CD4-positive, alpha-beta T cell (primary cell): ENCODE results near the gene PLEKHA7. TPM values are rescaled to one million over a fixed set of nuclear protein-coding genes. Genes with fewer than 3 reads are reported as not detected.

Source experiments
- ATAC-seq: fragments of 200-7000 bp; cut with Tn5 transposase; one replicate; pipeline ENCODE4 v1.10.0; 2022; ENCODE audit warnings: mild to moderate bottlenecking; ENCODE audit not compliant: poor library complexity
- CTCF ChIA-PET: fragments of 350-600 bp; sonication (Branson Sonifier 250); formaldehyde crosslinking; loops from one replicate; lab custom pipeline; 2021; ENCODE audit warnings: antibody characterized with exemption, inconsistent platforms; lab: Charles Lee
- POLR2A ChIA-PET: fragments of 350-600 bp; sonication (Branson Sonifier 250); formaldehyde crosslinking; loops from one replicate; lab custom pipeline; 2021; ENCODE audit warnings: antibody characterized with exemption, inconsistent platforms; lab: Charles Lee
- DNase-seq, 14 experiments: peaks; one replicate each; pipeline ENCODE4 v3.0.0-alpha.2; 2013 to 2020; ENCODE audit warnings: mixed read lengths in 2 of 14
- H3K27ac ChIP-seq, 2 donors: one replicate each; pipeline versions ENCODE4 v1.5.1 to v1.7.0; 2013; ENCODE audit warnings: low read length in 2 of 2, low read depth in 1 of 2, mild to moderate bottlenecking in 1 of 2
- H3K27me3 ChIP-seq, 2 experiments: 1 replicate in 1 of 2; 2 replicates in 1 of 2; pipeline versions ENCODE4 v1.6.1 to v1.7.0; 2013; ENCODE audit warnings: low read length in 2 of 2, control low read depth in 1 of 2, mild to moderate bottlenecking in 1 of 2, moderate library complexity in 1 of 2; ENCODE audit not compliant: insufficient read depth in 2 of 2, control insufficient read depth in 1 of 2
- H3K36me3 ChIP-seq: one replicate; pipeline ENCODE4 v1.6.1; 2013; ENCODE audit warnings: low read length, control low read depth; ENCODE audit not compliant: insufficient read depth
- H3K4me1 ChIP-seq: one replicate; pipeline ENCODE4 v1.6.1; 2013; ENCODE audit warnings: low read length, control low read depth; ENCODE audit not compliant: insufficient read depth
- H3K4me3 ChIP-seq: one replicate; pipeline ENCODE4 v1.5.1; 2013; ENCODE audit warnings: mild to moderate bottlenecking, low read length, moderate library complexity
- H3K9me3 ChIP-seq, 2 experiments: 1 replicate in 1 of 2; 2 replicates in 1 of 2; pipeline versions ENCODE4 v1.6.1 to v1.7.0; 2013; ENCODE audit warnings: low read length in 2 of 2, mild to moderate bottlenecking in 2 of 2, control low read depth in 1 of 2, moderate library complexity in 1 of 2; ENCODE audit not compliant: control insufficient read depth in 1 of 2, insufficient read depth in 1 of 2
- H3K27ac Mint-ChIP-seq: one replicate; pipeline ENCODE4 v1.8.0; 2020; ENCODE audit warnings: mixed read lengths
- H3K27me3 Mint-ChIP-seq: one replicate; pipeline ENCODE4 v1.8.0; 2021; ENCODE audit warnings: mixed read lengths
- H3K36me3 Mint-ChIP-seq: one replicate; pipeline ENCODE4 v1.8.0; 2021; ENCODE audit warnings: low read depth, mixed read lengths
- H3K4me1 Mint-ChIP-seq: one replicate; pipeline ENCODE4 v1.8.0; 2021; ENCODE audit warnings: low read depth, mixed read lengths
- H3K4me3 Mint-ChIP-seq: one replicate; pipeline ENCODE4 v1.8.0; 2020; ENCODE audit warnings: mild to moderate bottlenecking, mixed read lengths
- H3K9me3 Mint-ChIP-seq: one replicate; pipeline ENCODE4 v1.8.0; 2020; ENCODE audit warnings: mixed read lengths
- CTCF ChIP-seq: fragments of 200-600 bp; IDR thresholded peaks from one replicate; pipeline ENCODE4 v1.8.0; 2022; ENCODE audit warnings: antibody characterized with exemption, mild to moderate bottlenecking
- intact Hi-C, 2 experiments: fragments of 100-400 bp; cut with DNase I in 1 of 2; cut with micrococcal nuclease in 1 of 2; formaldehyde crosslinking; loops; one replicate each; pipeline versions ENCODE4 v1.15.1 to v1.9.0; 2023 to 2025; cut with DNase I, micrococcal nuclease
- total RNA-seq, 174 experiments: library from RNA in 2 of 174; stranded (reverse) in 2 of 174; gene quantifications; one replicate each; pipeline ENCODE4 v1.2.3 and lab custom pipeline; 2021 to 2026

PLEKHA7 gene
- total RNA-seq, 2 experiments from 2014 or later: 4.5 to 4.8 TPM

- no peaks in the 10 kb centered on the region for H3K9me3 Mint-ChIP-seq
- intact Hi-C loops: no loop called here
- no peaks in the 10 kb centered on the region for H3K36me3 ChIP-seq
- H3K9me3 ChIP-seq: no peaks in the 10 kb centered on the region
- peaks cover 6% of the 10 kb centered on the region for H3K36me3 Mint-ChIP-seq
- no peak for TF ChIP-seq CTCF
- H3K27ac ChIP-seq: no peak overlapping the region
- H3K4me1 ChIP-seq: no peaks in the 10 kb centered on the region
- ATAC-seq (no peak), DNase-seq (no peak)
- ChIA-PET CTCF (no interaction called here), POLR2A (interaction anchor here (0.8 kb wide), 1 partner anchor 13 kb away, joined by 4 read pairs; no protein-coding TSS in a partner anchor)
- H3K4me3 Mint-ChIP-seq: no peak overlapping the region
- H3K27me3 Mint-ChIP-seq: no peaks in the 10 kb centered on the region
- no peak overlapping the region for H3K27ac Mint-ChIP-seq
- H3K27me3 ChIP-seq: no peaks in the 10 kb centered on the region
- no peaks in the 10 kb centered on the region for H3K4me1 Mint-ChIP-seq
- H3K4me3 ChIP-seq: no peak overlapping the region
Measured at GRCh38 chr11:16857186-16857585, 157.0 kb downstream of the PLEKHA7 start.

- H3K4me1 Mint-ChIP-seq: no peaks in the 10 kb centered on the region
- Histone ChIP-seq H3K27ac (no peak overlapping the region), H3K4me3 (no peak overlapping the region), H3K4me1 (no peaks in the 10 kb centered on the region), H3K36me3 (no peaks in the 10 kb centered on the region), H3K27me3 (no peaks in the 10 kb centered on the region), H3K9me3 (no peaks in the 10 kb centered on the region)
- TF ChIP-seq CTCF: no peak
- intact Hi-C loops: no loop called here
- H3K9me3 Mint-ChIP-seq: no peaks in the 10 kb centered on the region
- ChIA-PET CTCF (no interaction called here), POLR2A (no interaction called here)
- ATAC-seq: no peak
- H3K27ac Mint-ChIP-seq: no peak overlapping the region
- no peak for DNase-seq
- no peaks in the 10 kb centered on the region for H3K27me3 Mint-ChIP-seq
- peaks cover 6% of the 10 kb centered on the region for H3K36me3 Mint-ChIP-seq
- no peak overlapping the region for H3K4me3 Mint-ChIP-seq
Measured at GRCh38 chr11:16856022-16856471, 158.2 kb downstream of the PLEKHA7 start.

- H3K9me3 Mint-ChIP-seq: no peaks in the 10 kb centered on the region
- peaks cover 14% of the 10 kb centered on the region for H3K36me3 Mint-ChIP-seq
- ChIA-PET POLR2A (no interaction called here), CTCF (no interaction called here)
- Histone ChIP-seq H3K27ac (no peak overlapping the region), H3K4me1 (no peaks in the 10 kb centered on the region), H3K36me3 (no peaks in the 10 kb centered on the region), H3K4me3 (no peak overlapping the region), H3K27me3 (no peaks in the 10 kb centered on the region), H3K9me3 (no peaks in the 10 kb centered on the region)
- TF ChIP-seq CTCF: no peak
- no peak for DNase-seq
- H3K4me1 Mint-ChIP-seq: no peaks in the 10 kb centered on the region
- ATAC-seq: no peak
- no peaks in the 10 kb centered on the region for H3K27me3 Mint-ChIP-seq
- intact Hi-C loops: no loop called here
- no peak overlapping the region for H3K27ac Mint-ChIP-seq
- H3K4me3 Mint-ChIP-seq: no peak overlapping the region
Measured at GRCh38 chr11:16854979-16855378, 159.2 kb downstream of the PLEKHA7 start.
